ENCODE results near the gene STRIP1. TPM values are rescaled to one million over a fixed set of nuclear protein-coding genes. Genes with fewer than 3 reads are reported as not detected.
A peak's percentile ranks its signal among the peaks of the same experiment; 100 is the strongest.

Gene STRIP1
- total and polyA plus RNA-seq, 2 experiments from 2014 or later = 40.2 to 78.3 TPM

GRCh38 chr1:110056776-110057175, 22.4 kb downstream of the STRIP1 start:
- no peaks in the 10 kb centered on the region for H3K27me3 ChIP-seq
- no peak for TF ChIP-seq CTCF (IDR thresholded peaks at IDR 0.05; ENCODE audit: low read depth, low read length)
- H3K4me1 ChIP-seq (ENCODE audit: low read depth) = no peaks in the 10 kb centered on the region
- H3K36me3 ChIP-seq = peaks cover 45% of the 10 kb centered on the region
- H3K4me3 ChIP-seq = no peak overlapping the region
- peak in 1 of 2 donors; percentile 13 for DNase-seq (ENCODE audit: low read depth in 1 of 2, low spot score in 1 of 2)
- H3K9me3 ChIP-seq (ENCODE audit: low read depth) = no peaks in the 10 kb centered on the region
- H3K27ac ChIP-seq = no peak overlapping the region

- H3K36me3 ChIP-seq = peaks cover 36% of the 10 kb centered on the region
- no peaks in the 10 kb centered on the region for H3K4me1 ChIP-seq (ENCODE audit: low read depth)
- no peak overlapping the region for H3K4me3 ChIP-seq
- no peaks in the 10 kb centered on the region for H3K9me3 ChIP-seq (ENCODE audit: low read depth)
- H3K27ac ChIP-seq = peak overlapping the region; percentile 51
- no peak for DNase-seq (ENCODE audit: low read depth in 1 of 2, low spot score in 1 of 2)
- H3K27me3 ChIP-seq = no peaks in the 10 kb centered on the region
- no peak for TF ChIP-seq CTCF (IDR thresholded peaks at IDR 0.05; ENCODE audit: low read depth, low read length)
Observed at GRCh38 chr1:110057963-110058518, 23.6 kb downstream of the STRIP1 start.

DNA sequence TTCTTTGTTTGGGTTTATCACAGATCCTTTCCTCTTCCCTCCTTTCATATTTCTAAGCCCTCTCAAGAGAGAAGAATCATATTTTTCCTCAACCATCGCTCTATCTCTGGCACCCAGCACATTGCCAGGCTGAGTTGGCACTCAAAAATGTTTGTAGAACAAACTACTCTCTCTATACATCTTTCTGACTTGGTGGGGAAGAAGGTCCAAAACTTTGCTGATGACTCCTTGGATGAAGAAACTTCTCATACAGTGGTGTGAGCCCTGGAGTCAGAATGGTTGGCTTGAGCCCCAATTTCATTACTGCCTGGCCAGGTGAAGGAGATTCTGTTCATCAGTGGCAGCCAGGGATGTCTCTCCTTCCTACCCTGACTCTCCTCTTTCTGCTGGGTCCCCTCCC, 24.2 kb downstream of the STRIP1 start:
- Histone ChIP-seq H3K27ac (peak overlapping the region; percentile 51), H3K36me3 (peaks cover 31% of the 10 kb centered on the region), H3K9me3 (ENCODE audit: low read depth) (no peaks in the 10 kb centered on the region), H3K4me1 (ENCODE audit: low read depth) (no peaks in the 10 kb centered on the region), H3K4me3 (no peak overlapping the region), H3K27me3 (no peaks in the 10 kb centered on the region)
- no peak for DNase-seq (ENCODE audit: low read depth in 1 of 2, low spot score in 1 of 2)
- no peak for TF ChIP-seq CTCF (IDR thresholded peaks at IDR 0.05; ENCODE audit: low read depth, low read length)

DNA sequence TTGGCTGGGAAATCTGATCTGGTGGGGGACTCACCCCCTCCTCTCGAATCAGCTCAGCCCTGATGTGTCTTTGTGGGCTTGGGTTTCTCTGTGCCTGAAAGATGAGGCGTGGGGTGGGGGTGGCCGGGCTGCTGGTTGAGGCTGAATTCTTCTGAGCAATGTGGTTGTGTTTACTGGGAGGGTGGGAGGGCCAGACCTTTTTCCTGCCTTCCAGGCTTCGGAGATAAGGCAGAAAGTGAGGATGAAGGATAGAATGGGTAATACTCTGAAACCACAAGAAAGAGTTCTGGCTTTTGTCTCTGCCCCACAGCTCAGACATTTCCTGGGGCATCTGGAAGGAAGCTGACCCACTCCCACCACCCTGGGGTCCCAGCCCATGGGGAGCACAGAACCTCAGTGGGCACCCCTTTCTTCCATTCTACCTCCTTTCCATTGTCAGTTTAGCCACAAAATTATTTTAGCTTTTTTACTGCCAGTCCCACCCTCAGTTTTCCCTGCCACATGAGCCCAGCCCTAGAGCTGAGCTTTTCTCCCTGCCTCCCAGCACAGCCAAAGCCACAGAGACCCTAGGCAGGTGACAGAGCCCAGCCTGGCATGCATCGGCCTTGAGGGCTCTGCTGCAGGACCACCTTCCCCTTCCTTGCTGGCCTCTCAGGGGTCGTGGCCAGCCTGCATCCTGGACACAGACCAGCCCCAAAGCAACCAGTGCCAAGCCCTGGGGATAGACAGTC, 24.9 kb downstream of the STRIP1 start:
- Histone ChIP-seq H3K4me1 (ENCODE audit: low read depth) (no peaks in the 10 kb centered on the region), H3K27ac (peak overlapping the region; percentile 51), H3K4me3 (no peak overlapping the region), H3K36me3 (peaks cover 30% of the 10 kb centered on the region), H3K27me3 (no peaks in the 10 kb centered on the region), H3K9me3 (ENCODE audit: low read depth) (no peaks in the 10 kb centered on the region)
- DNase-seq (ENCODE audit: low read depth in 1 of 2, low spot score in 1 of 2) = peak in 1 of 2 donors; percentile 49
- no peak for TF ChIP-seq CTCF (IDR thresholded peaks at IDR 0.05; ENCODE audit: low read depth, low read length)

GRCh38 chr1:110060034-110060661, 25.7 kb downstream of the STRIP1 start:
- no peak overlapping the region for H3K4me3 ChIP-seq
- peaks cover 21% of the 10 kb centered on the region for H3K36me3 ChIP-seq
- no peaks in the 10 kb centered on the region for H3K4me1 ChIP-seq (ENCODE audit: low read depth)
- DNase-seq (ENCODE audit: low read depth in 1 of 2, low spot score in 1 of 2) = peak; percentile 38 to 44
- TF ChIP-seq CTCF (IDR thresholded peaks at IDR 0.05; ENCODE audit: low read depth, low read length) = peak; percentile 75
- peaks cover 5% of the 10 kb centered on the region for H3K27me3 ChIP-seq
- no peaks in the 10 kb centered on the region for H3K9me3 ChIP-seq (ENCODE audit: low read depth)
- H3K27ac ChIP-seq = no peak overlapping the region

All from cardiac muscle cell (in vitro differentiated cells and primary cell).